ENCODE results near the gene WNT9A. TPM values are rescaled to one million over a fixed set of nuclear protein-coding genes. Genes with fewer than 3 reads are reported as not detected.

WNT9A gene
- total and polyA plus RNA-seq, 9 of the 15 experiments (the other 6 are each of a cell fraction or from before 2014, with no cell fraction given), result 0.04 to 0.17 (median 0.10) TPM; not detected in 4

- no peak for TF ChIP-seq CXXC5 (CRISPR knock-in tag; IDR thresholded peaks at IDR 0.05)
- no peak for TF ChIP-seq FOXK1 (CRISPR knock-in tag; IDR thresholded peaks at IDR 0.05; ENCODE audit: borderline replicate concordance)
- TF ChIP-seq ZNF507 (tag; conservative IDR thresholded peaks at IDR 0.05), result no peak
- TF ChIP-seq CHAMP1 (IDR thresholded peaks at IDR 0.05), result no peak
- no peak for TF ChIP-seq ZSCAN29 (IDR thresholded peaks at IDR 0.05)
- no peak for TF ChIP-seq ZFP36 (IDR thresholded peaks at IDR 0.05; ENCODE audit: low read depth, low read length, partially characterized antibody)
- no peak for TF ChIP-seq ZNF57 (CRISPR knock-in tag; IDR thresholded peaks at IDR 0.05)
- no peak for TF ChIP-seq SIRT6 (IDR thresholded peaks at IDR 0.05; ENCODE audit: low read depth, low read length)
- no peak for TF ChIP-seq SNAPC5 (CRISPR knock-in tag; IDR thresholded peaks at IDR 0.05)
- TF ChIP-seq MEF2A (IDR thresholded peaks at IDR 0.05; ENCODE audit: control insufficient read depth, low read depth, low read length), result no peak
- no peak for TF ChIP-seq MECOM (CRISPR knock-in tag; IDR thresholded peaks at IDR 0.05)
- TF ChIP-seq PYGO2 (tag; IDR thresholded peaks at IDR 0.05), result no peak
- no peak for TF ChIP-seq THRA (IDR thresholded peaks at IDR 0.05)
- TF ChIP-seq CREB3 (tag; conservative IDR thresholded peaks at IDR 0.05; ENCODE audit: low read depth), result no peak
- no peak for TF ChIP-seq NR3C1 (CRISPR knock-in tag; IDR thresholded peaks at IDR 0.05)
- no peak for TF ChIP-seq ZBTB34 (CRISPR knock-in tag; IDR thresholded peaks at IDR 0.05)
- TF ChIP-seq ZNF253 (CRISPR knock-in tag; conservative IDR thresholded peaks at IDR 0.05), result no peak
These were observed 59.2 kb downstream of the WNT9A start (continued) for GRCh38 chr1:227888404-227889046.
